Smooth muscle cell of the pulmonary artery (primary cell): ENCODE data around the gene USP24. TPM values are rescaled to one million over a fixed set of nuclear protein-coding genes. Genes with fewer than 3 reads are reported as not detected.

ENCODE experiments used
- total RNA-seq: library from RNA; depleted of rRNA; stranded (reverse); fragments of >200 nt; gene quantifications from 2 replicates; pipeline ENCODE4 v1.2.3, GENCODE V29; 2014

USP24 gene, protein sequence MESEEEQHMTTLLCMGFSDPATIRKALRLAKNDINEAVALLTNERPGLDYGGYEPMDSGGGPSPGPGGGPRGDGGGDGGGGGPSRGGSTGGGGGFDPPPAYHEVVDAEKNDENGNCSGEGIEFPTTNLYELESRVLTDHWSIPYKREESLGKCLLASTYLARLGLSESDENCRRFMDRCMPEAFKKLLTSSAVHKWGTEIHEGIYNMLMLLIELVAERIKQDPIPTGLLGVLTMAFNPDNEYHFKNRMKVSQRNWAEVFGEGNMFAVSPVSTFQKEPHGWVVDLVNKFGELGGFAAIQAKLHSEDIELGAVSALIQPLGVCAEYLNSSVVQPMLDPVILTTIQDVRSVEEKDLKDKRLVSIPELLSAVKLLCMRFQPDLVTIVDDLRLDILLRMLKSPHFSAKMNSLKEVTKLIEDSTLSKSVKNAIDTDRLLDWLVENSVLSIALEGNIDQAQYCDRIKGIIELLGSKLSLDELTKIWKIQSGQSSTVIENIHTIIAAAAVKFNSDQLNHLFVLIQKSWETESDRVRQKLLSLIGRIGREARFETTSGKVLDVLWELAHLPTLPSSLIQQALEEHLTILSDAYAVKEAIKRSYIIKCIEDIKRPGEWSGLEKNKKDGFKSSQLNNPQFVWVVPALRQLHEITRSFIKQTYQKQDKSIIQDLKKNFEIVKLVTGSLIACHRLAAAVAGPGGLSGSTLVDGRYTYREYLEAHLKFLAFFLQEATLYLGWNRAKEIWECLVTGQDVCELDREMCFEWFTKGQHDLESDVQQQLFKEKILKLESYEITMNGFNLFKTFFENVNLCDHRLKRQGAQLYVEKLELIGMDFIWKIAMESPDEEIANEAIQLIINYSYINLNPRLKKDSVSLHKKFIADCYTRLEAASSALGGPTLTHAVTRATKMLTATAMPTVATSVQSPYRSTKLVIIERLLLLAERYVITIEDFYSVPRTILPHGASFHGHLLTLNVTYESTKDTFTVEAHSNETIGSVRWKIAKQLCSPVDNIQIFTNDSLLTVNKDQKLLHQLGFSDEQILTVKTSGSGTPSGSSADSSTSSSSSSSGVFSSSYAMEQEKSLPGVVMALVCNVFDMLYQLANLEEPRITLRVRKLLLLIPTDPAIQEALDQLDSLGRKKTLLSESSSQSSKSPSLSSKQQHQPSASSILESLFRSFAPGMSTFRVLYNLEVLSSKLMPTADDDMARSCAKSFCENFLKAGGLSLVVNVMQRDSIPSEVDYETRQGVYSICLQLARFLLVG (N-terminal part only)
- total RNA-seq: 50.6 and 58.8 TPM in 2 replicates

DNA sequence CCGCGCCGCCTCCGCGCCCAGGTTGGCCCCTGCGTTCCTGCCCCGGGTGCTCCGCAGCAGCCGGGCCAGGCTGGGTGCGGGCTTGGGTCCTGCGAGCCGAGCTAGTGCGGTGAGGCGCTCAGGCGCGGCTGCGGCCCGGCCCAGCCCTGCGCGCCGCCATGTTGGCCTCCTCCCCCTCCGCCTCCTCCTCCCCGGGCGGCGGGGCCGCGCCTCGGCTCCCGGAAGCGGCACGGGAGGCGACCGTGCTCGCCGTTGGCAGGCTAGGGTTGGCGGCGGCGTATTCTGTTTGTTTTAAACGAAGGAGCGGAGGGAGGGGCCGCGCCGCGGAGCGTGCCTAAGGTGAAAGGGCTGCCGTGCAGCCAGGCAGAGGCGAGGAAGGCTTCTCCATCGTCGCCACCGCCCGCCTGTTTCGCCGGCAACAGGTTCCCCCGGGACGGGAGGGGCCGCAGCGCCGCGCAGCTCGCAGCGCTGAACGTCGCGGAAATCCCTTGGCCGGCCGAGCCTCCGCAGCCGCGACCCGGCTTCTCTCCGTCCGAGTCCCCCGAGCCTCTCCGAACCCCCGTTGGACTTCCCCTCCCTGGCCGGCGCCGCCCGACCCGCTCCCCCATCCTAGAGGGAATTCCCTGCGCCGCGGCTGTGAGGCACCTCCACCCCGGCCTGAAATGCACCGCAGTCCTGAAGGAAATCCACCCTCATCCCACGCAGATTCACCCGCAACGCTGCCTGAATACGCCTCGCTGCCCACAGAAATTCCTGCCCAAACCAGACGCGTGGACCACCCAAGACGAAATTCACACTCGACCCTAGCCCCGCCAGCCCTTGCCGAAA is at the start of gene USP24:
Gene USP24 (minus strand): TSS at position 171 of the 828 bp plus-strand sequence. CDS start 251 bp downstream, outside the sequence.

DNA sequence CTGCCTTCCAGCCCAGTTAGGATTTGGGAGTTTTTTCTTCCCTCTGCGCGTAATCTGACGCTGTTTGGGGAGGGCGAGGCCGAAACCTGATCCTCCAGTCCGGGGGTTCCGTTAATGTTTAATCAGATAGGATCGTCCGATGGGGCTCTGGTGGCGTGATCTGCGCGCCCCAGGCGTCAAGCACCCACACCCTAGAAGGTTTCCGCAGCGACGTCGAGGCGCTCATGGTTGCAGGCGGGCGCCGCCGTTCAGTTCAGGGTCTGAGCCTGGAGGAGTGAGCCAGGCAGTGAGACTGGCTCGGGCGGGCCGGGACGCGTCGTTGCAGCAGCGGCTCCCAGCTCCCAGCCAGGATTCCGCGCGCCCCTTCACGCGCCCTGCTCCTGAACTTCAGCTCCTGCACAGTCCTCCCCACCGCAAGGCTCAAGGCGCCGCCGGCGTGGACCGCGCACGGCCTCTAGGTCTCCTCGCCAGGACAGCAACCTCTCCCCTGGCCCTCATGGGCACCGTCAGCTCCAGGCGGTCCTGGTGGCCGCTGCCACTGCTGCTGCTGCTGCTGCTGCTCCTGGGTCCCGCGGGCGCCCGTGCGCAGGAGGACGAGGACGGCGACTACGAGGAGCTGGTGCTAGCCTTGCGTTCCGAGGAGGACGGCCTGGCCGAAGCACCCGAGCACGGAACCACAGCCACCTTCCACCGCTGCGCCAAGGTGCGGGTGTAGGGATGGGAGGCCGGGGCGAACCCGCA is 175.7 kb downstream of the USP24 start, which contains the start of gene PCSK9:
Gene PCSK9 (plus strand): TSS at position 207 of the 741 bp plus-strand sequence. CDS start 290 bp downstream, at position 497.

Other genes starting within 250 kb of the USP24 start
- not detected in 2 replicates for gene TMEM61, start 234.7 kb downstream of the USP24 start, total RNA-seq
- not detected in 2 replicates for gene BSND, start 216.4 kb downstream of the USP24 start, total RNA-seq
- 0.85 and 2.5 TPM in 2 replicates for gene PCSK9, start 175.8 kb downstream of the USP24 start, total RNA-seq